Measurements from ENCODE around the gene RAI2.

RAI2 gene
- total RNA-seq, result 2.0 to 5.0 (median 2.5) reads per million in 3 experiments

DNA sequence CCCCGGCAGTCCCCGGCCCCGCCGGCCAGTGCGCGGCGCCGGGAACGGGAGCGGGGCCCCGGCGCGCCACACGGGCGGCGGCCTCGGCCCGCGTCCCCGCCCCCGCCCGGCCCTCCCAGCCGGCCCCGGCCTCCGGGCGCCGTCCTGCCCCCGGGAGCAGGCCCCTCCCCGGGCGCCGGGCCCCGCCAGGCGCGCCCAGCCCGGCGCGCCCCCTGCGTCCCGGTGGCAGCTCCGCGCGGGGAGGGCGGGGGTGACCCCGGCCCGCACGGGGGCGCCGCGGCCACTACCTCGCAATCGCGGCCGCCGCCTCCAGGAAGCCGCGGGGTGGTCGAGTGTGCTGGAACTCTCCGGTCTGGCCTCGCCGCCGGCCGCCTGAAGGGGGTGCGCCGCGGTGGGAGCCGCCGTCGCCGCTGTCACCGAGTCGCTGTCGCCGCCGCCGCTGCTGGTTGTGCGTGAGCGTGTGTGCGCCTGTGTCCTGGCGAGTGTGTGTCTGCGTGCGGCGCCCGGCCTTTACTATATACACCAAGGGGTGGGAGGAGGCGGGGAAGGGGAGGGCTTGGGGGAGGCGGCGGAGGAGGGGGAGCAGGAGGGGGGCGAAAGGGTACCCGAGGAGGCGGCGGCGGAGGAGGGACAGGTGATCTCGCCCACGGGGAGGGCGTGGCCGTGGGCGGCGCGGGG lies at the start of gene RAI2:
RAI2 (minus strand) TSS at position 488 of the 678 bp plus-strand sequence. CDS start 59,288 bp downstream, outside the sequence.
- DNase-seq, result no peak

DNA sequence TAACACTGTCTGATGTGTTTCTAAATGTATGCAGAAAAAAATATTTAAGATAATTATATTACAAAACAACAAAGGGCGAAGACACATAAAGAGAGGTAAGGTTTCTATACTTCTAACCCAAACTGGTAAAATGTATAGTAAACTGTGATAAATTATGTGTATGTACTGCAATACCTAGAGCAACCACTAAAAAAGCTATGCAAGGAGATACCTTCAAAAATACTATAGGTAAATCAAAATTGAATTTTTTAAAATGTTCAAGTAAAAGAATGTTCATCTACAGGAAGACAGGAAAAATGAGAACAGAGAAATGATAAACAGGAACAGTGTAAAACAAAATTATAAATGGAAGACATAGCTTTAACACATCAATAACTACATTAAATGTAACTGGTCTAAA lies 27.3 kb upstream of the RAI2 start:
- DNase-seq, result no peak

DNA sequence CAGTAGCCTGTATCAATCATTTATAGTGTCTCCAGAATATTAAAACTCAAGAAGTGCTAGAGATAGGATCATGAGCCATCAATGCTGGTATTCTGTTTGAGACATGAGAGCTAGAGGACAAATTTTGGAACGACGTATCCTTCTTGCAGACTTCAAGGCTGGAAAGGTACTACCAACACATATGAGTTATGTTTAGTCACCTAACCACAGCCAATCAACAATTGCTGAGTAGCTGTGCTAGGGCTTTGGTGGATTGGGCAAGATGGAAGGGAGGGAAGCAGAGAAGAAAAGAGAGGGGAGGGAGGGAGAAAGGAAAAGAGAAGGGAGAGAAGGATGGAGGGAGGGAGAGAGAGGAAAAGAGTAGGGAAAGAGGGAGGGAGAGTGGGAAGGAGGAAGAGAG lies 21.6 kb upstream of the RAI2 start:
- DNase-seq, result no peak

DNA sequence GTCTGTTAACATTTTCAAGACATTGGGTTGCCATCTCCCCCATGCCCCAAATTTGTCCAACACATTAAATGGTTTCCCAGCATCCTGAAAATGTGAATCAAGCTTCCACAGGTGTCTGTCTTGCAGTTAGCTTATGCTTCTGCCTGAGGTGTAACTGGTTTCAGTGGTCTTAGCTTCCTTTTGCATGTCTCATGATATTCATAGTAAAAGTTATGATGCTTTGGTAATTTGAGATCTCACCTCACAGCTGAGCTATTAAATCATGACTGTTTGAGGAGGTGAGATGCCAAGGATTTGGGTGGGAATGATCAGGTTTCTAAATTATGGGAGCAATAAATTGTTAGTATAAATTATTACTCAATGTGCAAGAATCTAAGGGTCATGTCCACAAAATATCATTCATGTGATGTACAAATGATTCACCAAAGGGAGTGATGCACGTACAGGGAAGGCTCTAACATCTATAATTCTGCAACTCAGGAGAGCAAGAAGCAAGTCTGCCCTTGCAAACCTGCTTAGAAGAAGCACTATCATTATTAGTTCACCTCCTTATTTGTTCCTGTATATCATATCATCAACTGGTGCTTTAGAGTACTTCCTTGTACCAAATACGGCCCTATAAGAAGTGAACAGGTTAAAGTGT lies 17.1 kb upstream of the RAI2 start:
- no peak for DNase-seq

DNA sequence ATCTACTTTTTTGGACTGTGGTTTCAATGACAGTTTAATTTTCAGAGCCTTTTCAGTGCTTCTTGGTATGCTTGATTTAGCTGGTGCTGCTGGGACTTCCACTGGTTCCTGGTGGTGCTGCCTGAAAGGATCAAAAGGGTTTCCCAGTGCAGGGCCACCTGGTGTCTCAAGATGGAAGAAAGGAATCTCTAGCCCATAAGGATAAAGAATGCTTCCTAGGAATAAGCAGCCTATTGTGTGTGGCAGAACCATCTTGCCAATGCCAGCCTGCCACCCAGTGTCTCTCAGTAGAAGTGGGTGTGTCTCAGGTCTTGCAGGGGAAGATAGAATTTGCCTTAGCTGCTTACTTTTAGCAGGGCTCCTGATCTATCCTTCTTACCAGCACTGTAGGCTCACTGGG lies 15.0 kb upstream of the RAI2 start:
- no peak for DNase-seq

DNA sequence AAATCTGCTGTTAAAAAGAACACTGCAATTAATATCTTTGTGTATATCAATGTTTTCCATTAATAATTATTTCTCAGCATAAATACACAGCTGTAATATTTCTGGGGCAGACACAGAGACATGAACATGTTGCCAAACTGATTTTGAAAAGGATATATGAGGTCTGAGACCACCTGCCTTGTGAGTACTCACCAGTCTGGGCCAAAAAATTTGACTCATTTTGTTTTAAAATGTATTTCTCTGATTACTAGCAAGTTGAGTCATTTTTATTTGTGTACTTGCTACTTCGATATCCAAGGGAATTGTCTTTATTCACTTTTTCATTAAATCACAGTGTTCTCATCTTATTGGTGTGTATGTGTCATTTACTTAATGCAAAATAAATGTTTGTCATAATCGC lies 8.5 kb upstream of the RAI2 start:
- no peak for DNase-seq

DNA sequence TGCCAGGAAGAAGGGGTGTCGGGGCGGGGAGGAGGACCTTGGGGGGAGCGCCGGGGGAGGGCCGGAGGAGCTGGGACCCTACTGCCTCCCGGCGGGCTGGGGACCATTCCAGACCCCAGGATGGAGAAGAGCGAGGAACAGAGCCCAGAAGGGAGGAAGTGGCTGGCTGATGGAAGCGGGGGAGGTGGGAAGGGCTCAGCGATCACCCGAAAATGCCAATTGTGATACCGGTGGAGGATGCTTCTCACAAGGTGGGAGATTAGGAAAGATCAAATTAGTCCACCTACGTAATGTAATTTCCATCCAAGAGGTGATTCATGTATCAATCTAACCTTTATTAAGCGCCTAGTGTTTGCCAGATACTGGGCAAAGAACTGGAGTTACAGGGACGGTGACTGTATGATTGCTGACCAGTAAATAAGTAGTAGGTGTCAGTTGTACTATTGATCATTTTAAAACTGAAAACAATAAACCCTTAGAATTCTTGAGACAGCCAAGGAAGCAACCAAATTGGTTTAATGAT lies 452 bp upstream of the RAI2 start:
- DNase-seq, result no peak

DNA sequence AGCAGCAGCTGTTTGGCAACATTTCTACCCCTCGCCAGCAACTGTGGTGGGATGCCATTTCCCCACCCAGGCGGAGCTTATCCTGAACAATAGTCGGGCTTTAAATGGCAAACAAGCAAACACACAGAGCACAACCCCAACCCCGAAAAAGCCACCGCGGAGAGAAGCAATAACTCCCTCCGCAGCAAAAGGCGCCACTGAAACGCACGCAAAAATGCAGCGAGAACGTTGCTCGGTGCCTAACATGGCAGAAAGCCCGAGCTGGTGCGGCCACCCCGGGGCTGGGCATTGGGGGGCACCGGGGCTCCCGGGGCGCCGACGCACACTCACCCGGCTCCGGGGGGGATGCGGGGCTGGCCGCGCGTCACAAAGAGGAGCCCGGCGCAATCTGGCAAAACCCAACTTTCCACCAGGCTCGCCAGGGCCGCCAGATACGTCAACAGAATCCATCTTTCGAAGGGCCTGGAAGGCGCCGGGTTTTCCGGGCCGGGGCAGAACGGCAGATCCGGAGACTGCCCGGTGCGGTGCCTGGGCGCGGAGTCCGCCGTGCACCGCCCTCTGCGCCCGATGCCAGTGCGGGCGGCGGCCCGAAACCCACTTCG lies 818 bp downstream of the RAI2 start:
- no peak for DNase-seq

DNA sequence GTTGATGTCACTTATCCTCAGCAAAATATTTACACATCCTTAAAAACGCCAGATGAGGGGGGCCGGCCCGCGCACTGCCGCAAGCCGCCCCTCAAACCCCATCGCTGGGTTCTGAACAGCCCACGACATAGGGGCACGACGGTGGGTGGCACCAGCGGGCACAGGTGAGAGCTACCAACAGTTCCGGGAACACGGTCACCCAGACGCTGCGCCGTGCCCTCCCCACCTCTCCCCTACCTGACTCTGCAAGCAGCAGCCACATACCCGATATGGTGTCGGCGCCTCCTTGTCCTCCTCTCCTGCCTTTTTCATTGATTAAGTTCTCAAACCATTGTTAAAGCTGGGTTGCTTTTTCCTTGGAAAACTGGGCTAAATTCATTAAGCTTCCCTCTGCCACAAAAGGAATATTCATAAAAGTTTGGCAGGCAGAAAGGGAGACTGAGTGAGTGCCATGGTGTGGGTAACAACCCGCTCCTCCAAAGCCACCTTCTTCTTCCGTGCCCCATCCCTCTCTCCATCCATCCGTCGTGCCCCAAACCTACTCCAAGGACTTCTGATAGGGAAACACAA lies 1.4 kb downstream of the RAI2 start:
- DNase-seq, result peak; percentile 2

DNA sequence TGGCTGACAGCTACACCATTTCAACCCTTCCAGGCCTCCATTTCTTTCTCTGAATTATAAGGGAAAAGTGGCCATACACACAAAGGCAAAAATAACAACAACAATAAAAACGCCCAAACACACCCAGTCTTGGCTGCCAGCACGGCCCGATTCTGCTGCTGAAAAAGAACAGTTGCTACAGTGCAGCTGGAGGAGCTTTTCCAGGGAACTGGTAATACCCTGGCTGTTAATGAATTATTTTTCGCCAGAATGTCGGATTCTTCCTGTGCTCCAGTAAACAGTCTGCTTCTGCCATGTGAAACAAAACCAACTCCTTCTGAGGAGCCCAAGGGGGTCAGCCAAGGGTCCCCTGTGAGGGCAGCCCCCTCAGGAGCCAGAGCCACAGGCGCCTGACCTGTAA lies 6.6 kb downstream of the RAI2 start:
- DNase-seq, result no peak

DNA sequence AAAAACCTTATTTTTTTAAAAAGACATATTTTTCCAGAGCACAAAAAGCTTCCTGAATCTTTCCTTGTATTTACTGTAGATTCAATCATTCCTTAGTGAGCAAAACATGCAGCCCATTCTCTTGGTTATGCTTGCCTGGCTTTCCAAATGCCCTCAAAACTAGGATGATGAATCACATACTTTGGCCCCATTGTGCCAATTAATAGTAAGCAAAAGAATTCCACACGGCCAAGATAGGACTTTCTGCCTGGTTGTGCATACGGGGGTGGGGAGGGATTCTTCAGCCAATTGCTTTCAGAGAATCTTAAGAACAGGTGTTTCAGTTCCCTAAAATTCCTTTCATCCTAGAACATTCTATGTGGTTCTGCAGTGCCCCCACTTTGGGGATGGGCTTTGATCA lies 7.0 kb downstream of the RAI2 start:
- DNase-seq, result no peak

DNA sequence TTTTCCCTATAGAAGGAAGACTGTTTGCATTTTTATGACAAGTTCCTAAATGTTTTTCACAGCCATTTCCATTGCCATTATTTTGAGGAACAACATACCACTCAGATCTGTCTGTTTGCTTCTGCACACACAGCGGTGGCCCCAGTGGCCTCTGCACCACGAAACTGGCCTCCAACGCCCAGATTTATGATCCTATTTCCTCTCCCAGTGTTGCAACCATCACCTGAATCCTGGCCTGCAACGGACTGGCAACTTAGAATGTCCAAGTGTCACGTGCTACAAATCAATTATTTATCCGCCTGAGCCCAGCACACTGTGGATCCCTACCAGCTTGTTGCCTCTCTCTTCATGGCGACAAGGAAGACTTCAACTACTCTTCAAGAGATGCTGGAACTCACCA lies 9.2 kb downstream of the RAI2 start:
- no peak for DNase-seq

DNA sequence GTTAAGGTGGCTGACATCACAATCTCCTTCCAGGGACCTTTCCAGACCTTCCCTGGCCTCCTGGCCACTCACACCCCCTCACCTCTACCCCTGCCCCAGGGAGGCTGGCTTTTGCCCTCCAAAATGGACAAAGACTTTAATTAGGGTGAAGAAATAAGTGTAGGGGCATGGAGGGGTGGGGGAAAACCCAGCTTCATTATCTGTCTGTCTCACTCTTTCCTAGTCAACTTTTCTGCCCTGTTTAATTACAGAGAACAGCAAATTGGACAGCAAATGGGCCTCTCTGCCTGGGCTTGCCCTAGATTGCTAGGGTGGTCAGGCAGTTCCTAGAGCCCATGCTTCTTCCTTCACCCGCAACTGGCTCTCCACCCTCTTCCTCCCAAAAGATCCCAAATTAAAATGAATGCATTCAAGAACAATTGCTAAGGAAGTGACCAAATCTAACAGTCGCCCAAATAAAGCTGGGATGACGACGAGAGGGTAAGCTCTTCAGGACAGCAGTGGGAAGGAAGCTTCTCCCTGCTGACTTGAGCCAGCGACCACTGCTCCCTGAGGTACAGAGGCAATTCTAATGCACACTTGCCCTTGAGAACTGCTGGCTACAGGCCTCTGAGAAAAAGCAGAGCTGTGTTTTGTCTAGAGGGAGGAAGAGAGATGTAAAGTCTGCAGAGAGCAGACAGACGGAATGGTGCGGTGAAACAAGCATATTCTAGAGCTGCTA lies 12.4 kb downstream of the RAI2 start:
- DNase-seq, result no peak

DNA sequence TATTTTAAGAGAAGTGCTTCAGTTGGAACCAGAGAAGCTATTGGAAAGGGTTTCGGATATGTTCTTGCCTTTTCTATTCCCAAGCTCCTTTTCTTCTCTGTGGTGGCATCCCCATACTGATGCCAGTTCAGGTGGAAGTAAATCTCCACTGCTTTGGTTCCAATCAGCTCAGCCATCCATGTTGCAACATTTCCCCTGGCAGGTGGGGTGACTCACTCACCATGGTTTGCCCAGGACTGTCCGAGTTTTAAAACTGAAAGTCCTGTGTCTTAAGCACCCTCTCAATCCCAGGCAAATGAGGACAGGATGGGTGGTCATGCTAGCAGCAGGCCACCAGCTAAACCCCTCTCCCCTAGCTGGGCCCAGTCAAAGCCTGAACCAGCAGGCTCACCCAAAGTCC lies 15.1 kb downstream of the RAI2 start:
- no peak for DNase-seq

DNA sequence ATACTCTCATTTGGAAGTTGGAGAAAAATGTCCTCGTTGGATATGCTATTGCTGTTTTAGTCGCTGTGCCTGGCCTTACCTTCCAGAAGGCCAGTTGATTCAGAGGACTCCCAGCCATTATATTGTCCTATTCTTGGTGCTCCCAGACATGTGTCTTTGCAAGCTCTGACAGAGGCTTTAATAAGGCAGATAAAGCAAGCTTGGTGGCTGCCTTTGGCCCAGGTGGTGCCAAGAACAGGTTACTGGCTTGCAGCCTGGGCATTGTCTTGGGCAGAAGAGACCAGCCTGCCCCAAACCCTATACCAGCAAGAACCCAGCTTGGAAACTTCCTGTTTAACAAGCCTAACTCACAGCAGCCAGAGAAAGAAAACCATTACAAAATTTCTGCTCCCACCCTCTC lies 16.9 kb downstream of the RAI2 start:
- no peak for DNase-seq

DNA sequence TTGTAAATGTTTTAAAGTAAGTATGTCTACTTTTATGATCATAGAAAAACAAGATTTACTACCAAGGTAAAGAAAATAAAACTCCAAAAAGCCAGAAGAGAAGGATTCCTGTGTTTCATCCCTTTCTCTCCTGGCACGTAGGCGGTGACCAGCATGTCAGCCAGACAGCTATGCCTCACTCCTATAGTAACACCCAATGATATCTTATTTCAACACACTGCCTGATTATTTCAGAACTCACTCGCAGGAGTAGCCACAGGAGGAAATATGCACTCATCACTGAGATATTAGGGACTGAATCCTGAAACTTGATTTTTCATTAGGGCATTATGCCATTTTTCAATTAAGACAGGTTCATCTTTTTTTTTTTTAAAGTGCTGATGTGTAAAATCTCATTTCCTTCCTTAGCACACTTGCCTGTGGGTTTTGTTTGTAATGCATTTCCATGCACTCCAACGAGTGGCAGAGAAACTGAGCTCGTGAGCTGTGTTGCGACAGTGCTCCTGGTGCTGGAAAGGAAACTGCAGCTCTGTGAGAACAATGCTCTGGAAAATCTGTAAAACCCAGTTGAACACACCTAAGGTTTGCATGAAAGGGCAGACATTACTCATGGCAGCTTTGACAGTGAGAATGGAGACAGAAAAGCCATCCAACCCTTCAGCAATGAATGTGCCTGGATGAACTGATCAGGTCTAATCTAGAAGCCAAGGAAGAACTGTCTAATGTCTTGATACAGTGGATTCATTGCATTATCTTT lies 18.2 kb downstream of the RAI2 start:
- DNase-seq, result no peak

DNA sequence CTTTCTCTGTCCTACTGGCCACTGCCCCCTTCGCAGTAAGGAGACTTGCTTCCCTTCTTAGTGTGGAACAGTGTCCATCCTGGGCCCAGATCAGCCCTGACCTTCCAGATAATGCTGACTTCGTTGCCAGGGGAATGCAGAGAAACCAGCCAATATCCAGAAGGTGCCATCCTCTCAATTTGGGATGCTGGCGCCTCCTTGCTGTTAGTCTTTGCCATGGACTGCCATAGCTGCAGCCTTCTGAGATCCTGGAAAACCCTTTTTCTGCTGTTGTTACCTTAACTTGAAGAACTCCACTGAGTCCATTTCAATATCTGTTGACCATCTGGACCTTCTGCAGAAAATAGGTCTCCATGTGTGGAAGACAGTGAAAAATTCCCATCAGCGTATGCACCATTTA lies 21.8 kb downstream of the RAI2 start:
- DNase-seq, result no peak

DNA sequence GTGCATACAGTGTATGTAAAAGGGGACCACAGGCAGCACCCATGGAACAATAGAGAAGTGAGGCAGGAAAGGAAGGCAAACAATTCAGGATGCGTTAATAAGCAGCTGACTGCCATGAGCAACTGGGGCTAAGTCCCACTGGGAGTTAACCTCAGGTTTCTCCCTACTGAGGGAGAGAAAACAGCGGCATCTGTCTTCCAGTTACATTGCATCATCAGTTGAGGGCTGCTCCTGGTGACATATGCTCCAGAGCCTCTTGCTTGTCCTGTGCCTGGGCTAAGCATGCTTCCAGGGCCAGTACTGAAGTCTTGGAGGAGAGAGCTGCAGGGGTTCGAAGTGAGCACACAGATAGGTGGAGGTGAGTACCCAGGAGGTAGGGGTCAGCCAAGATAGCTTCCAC lies 24.3 kb downstream of the RAI2 start:
- DNase-seq, result no peak

DNA sequence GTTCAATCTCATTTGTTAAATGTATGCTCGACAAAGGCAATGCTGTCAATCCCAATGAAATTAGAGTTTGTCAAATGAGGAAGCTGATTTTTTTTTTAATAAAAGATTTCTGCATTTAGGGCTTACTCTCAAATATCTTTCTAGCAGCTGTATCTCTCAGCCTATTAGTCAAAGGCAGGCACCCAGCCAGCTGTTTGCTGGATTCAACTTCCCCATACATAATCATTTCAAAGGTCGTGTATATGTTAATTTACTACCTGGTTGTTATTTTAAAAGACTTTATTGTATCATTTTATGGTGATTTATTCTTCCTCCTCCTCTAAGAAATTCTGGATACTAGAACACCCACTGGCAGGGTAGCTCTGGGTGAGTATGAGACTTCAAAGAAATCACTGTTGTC lies 27.1 kb downstream of the RAI2 start:
- no peak for DNase-seq

DNA sequence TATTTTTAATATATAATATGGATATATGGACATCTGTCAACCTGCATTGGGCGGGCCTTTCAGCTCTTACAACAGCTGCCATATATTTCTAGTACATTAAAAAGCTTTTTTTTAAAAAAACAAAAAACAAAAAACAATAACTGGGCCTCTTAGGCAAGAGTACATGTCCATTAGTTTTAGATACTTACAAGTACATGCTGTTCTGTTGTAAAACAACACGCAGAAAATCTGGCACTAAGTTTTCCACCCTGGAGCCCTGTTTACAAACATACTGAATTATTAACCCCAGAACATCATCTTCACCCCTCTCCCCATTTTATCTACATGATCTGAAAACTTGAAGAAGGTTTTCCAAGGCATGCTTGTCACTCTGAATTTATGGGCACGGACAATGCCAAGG lies 29.8 kb downstream of the RAI2 start:
- DNase-seq, result no peak

DNA sequence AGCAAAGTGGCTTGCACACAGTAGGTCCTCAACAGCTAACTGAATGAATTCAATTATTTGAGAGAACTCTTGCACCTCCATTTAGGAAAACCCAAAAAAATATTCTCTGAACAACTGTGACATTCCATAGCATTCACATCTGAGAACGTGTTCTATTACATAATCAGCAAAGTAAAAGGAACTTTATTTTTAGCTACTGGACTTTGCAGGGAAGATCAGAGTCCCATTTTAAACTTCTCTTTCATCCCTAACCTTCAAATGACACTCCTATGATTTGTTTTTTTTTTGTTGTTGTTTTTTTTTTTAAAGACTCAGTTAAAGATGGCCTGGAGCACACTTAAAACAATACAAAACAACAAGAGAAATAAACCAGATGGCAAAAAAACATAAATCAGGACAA lies 30.9 kb downstream of the RAI2 start:
- no peak for DNase-seq

DNA sequence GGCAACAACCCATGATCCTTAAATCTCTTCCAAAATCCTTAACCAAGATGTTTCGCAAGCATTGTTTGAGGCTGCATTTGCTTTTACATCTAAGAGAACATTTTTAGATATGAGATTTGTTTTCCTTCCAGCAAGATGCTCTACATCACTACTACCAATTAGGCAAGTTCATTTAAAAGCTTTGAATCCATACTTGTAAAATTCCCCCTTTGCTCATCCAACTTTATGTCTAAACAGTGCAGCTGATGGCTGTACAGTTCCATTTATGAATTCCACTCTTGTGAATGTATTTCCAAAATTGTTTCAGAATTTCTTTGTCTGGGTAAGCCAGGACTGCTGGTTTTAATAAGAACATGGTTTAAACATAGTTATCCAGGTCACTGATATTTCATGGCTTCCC lies 31.5 kb downstream of the RAI2 start:
- DNase-seq, result no peak
